ENCODE measurements around the gene PRPF38B. TPM values are rescaled to one million over a fixed set of nuclear protein-coding genes. Genes with fewer than 3 reads are reported as not detected.
A peak's percentile ranks its signal among the peaks of the same experiment; 100 is the strongest.

Gene PRPF38B
- total and polyA plus RNA-seq, 9 of the 15 experiments (the other 6 are each of a cell fraction or from before 2014, with no cell fraction given): 25.3 to 85.5 (median 66.4) TPM

DNA sequence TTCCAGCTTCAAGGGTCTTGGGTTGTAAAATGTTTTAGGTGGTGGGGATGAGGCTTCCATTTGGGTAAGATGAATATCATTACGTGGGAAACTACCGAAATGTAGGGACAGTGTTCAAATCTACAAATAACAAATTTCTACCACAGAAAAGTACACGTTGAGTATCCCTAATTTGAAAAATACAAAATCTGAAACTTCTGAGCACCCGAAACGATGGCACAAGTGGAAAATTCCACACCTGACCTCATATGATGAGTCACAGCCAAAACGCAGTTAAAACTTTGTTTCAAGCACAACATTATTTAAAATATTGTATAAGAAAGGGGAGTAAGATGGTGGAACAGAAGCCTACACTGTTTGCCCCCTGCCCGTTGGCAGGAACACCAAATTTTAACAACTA is 22.4 kb upstream of the PRPF38B start:
- no TSS peak for BruUV-seq (replicated peaks)
- POLR2A ChIA-PET: interaction anchor here (1.7 kb wide), 1 partner anchor 109 kb away, joined by 4 read pairs; the partner anchor contains the start of gene EEIG2
- Histone ChIP-seq H3K9ac (ENCODE audit: insufficient read depth in 1 of 2, low read depth in 2 of 2, low read length in 2 of 2) (no peak overlapping the region), H3K4me1 (replicated peaks in 1 of 2; ENCODE audit: control insufficient read depth in 2 of 2, insufficient read depth in 2 of 2, low read length in 2 of 2) (no peaks in the 10 kb centered on the region), H3K27ac (ENCODE audit: extremely low read depth, low read depth, low read length) (no peak overlapping the region), H4K20me1 (replicated peaks; ENCODE audit: control insufficient read depth, insufficient read depth, low read length) (no peaks in the 10 kb centered on the region), H3K36me3 (ENCODE audit: control insufficient read depth, insufficient read depth, low read length) (no peaks in the 10 kb centered on the region), H3K27me3 (ENCODE audit: control insufficient read depth in 2 of 2, insufficient read depth in 2 of 2, low read length in 2 of 2) (no peaks in the 10 kb centered on the region), H3K9me1 (ENCODE audit: control insufficient read depth, insufficient read depth, low read length) (no peaks in the 10 kb centered on the region), H3K79me2 (ENCODE audit: control insufficient read depth, insufficient read depth, low read length) (no peaks in the 10 kb centered on the region), H3K9me3 (replicated peaks; ENCODE audit: control insufficient read depth, insufficient read depth, low read depth, low read length) (no peaks in the 10 kb centered on the region), H3K4me3 (no peak overlapping the region), H2AFZ (ENCODE audit: low read depth, low read length) (0 out of 2 replicates have a peak overlapping the region, but pooled peaks have one; percentile 2), H3K4me2 (ENCODE audit: insufficient read depth, low read length) (no peak overlapping the region)
- in situ Hi-C loops (cut with MboI) (no loop called here), intact Hi-C loops (cut with micrococcal nuclease) (no loop called here)
- TF ChIP-seq ARID1B (IDR thresholded peaks at IDR 0.05) (no peak), CAMTA2 (CRISPR knock-in tag; conservative IDR thresholded peaks at IDR 0.05) (no peak)
- TF ChIP-seq, protein P1, sequence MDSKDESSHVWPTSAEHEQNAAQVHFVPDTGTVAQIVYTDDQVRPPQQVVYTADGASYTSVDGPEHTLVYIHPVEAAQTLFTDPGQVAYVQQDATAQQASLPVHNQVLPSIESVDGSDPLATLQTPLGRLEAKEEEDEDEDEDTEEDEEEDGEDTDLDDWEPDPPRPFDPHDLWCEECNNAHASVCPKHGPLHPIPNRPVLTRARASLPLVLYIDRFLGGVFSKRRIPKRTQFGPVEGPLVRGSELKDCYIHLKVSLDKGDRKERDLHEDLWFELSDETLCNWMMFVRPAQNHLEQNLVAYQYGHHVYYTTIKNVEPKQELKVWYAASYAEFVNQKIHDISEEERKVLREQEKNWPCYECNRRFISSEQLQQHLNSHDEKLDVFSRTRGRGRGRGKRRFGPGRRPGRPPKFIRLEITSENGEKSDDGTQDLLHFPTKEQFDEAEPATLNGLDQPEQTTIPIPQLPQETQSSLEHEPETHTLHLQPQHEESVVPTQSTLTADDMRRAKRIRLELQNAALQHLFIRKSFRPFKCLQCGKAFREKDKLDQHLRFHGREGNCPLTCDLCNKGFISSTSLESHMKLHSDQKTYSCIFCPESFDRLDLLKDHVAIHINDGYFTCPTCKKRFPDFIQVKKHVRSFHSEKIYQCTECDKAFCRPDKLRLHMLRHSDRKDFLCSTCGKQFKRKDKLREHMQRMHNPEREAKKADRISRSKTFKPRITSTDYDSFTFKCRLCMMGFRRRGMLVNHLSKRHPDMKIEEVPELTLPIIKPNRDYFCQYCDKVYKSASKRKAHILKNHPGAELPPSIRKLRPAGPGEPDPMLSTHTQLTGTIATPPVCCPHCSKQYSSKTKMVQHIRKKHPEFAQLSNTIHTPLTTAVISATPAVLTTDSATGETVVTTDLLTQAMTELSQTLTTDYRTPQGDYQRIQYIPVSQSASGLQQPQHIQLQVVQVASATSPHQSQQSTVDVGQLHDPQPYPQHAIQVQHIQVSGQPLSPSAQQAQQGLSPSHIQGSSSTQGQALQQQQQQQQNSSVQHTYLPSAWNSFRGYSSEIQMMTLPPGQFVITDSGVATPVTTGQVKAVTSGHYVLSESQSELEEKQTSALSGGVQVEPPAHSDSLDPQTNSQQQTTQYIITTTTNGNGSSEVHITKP (IDR thresholded peaks at IDR 0.05; ENCODE audit: partially characterized antibody): peak; percentile 71
- CTCF ChIA-PET (ENCODE audit: low intra/inter-chr PET ratio): no interaction called here
- no peak for FAIRE-seq
- no peak for DNase-seq (ENCODE audit: extremely low read depth in 1 of 4, low spot score in 3 of 4)
- 23% methylated on average over 7 of the region's 7 CpGs for WGBS (ENCODE audit: insufficient coverage, low coverage, missing lambda C conversion rate)
- no peak for ATAC-seq

All from K562 (cell line).